ENCODE data around the gene GAB4. TPM values are rescaled to one million over a fixed set of nuclear protein-coding genes. Genes with fewer than 3 reads are reported as not detected.
"Not testable (repeated sequence)": the region's sequence is repeated elsewhere in the genome, so short reads cannot be mapped to it uniquely, and the experiment has no call there.

Gene GAB4
- polyA plus RNA-seq, 3 donors = not detected

DNA sequence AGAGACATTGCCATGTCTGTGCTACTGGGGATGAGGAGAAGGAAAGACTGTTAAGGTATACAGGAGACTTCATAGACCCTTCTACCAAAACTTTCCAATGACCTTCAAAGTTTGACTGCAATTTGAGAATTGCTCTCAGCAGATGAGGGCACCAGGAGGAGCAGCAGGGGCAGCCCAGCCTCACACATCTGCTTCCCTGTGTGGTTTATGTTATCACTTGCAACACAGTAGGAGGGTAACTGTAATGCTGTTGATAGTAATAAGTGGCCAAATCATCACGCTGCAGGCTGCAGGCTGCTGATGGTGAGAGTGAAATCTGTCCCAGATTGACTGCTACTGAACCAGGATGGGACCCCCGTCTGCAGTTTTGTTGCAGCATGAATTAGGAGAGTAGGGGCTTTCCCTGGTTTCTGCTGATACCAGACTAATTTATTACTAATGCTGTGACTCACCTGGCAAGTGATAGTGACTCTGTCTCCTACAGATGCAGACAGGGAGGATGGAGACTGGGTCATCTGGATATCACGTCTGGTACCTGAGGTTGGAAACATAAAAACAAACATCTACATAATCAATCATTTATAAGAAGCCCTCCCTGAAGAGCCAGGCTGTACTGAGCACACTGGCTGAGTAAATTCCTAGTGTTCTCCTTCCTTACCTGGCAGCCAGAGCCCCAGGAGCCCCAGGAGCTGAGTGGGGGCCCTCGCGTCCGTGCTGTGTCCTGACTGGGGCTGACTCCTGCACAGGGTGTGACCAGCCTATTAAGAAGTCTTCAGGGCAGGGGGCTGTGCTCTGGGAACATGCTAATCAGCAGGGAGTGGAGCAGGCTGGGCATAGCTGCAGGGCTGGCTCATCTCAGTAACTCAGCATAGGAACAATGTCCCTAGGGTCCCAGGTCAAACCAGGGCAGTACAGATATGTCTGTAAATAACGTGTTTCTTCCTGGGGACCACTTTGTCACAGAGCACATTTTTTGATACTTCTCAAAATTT is 74.4 kb downstream of the GAB4 start:
- WGBS, 3 donors = 29 to 49% (median 45%) methylated on average over 7 of the region's 7 CpGs
- H3K27ac ChIP-seq (ENCODE audit: low read depth, low read length) = no peak overlapping the region

GRCh38 chr22:16932577-16932976 is 75.4 kb downstream of the GAB4 start:
- no peak overlapping the region for H3K27ac ChIP-seq (ENCODE audit: low read depth, low read length)
- WGBS, 3 donors = 32 to 57% (median 49%) methylated on average over 3 of the region's 3 CpGs

DNA sequence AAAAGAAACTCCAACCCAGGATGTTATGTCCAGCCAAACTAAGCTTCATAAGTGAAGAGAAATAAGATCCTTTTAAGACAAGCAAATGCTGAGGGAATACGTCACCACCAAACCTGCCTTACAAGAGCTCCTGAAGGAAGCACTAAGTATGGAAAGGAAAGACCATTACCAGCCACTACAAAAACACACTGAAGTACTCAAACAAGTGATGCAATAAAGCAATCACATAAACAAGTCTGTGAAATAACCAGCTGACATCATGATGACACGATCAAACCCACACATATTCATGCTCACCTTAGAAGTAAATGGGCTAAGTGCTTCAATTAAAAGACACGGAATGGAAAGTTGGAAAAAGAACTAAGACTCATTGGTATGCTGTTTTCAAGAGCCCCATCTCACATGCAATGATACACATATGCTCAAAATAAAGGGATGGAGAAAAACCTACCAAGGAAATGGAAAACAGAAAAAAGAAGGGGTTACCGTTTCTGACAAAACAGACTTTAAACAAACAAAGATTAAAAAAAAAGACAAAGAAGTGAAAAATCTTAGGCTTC is 82.5 kb downstream of the GAB4 start:
- H3K27ac ChIP-seq (ENCODE audit: low read depth, low read length) = no peak overlapping the region
- WGBS, 3 donors = 63 to 85% (median 78%) methylated on average over 4 of the region's 4 CpGs

GRCh38 chr22:16922706-16923105 is 85.3 kb downstream of the GAB4 start:
- WGBS, 3 donors = 35 to 78% (median 61%) methylated on average over 1 of the region's 1 CpG
- H3K27ac ChIP-seq (ENCODE audit: low read depth, low read length) = no peak overlapping the region

- WGBS, 3 donors = 27 to 47% (median 30%) methylated on average over 2 of the region's 2 CpGs
- no peak overlapping the region for H3K27ac ChIP-seq (ENCODE audit: low read depth, low read length)
These were observed 85.9 kb downstream of the GAB4 start for GRCh38 chr22:16922076-16922475.

GRCh38 chr22:16917144-16918003 is 90.6 kb downstream of the GAB4 start:
- no peak overlapping the region for H3K27ac ChIP-seq (ENCODE audit: low read depth, low read length)
- 24 to 34% (median 26%) methylated on average over 16 of the region's 16 CpGs for WGBS, 3 donors

- H3K27ac ChIP-seq (ENCODE audit: low read depth, low read length) = no peak overlapping the region
- 55 to 63% (median 59%) methylated on average over 2 of the region's 2 CpGs for WGBS, 3 donors
These were observed 92.3 kb downstream of the GAB4 start for GRCh38 chr22:16915701-16916100.

DNA sequence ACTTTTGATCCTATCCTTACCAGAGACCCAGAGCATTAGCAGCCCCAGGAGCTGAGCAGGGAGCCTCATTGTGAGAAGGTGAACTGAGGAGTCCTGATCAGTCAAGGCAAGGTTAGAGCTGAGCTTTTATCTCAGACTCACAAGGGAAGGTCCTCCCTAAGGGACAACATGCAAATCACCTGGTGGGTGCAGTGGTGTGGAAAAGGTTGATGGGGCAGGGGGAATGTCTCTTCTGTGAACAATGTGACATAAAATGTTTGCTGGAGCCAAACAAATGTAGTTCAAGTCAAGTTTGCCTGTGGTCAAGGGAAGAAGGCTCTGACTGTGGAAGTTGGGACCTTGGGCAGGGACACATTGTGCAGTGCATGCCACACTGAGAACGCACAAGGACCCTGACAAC is 93.1 kb downstream of the GAB4 start:
- not testable (repeated sequence) for H3K27ac ChIP-seq (ENCODE audit: low read depth, low read length)
- 27 to 91% (median 80%) methylated on average over 1 of the region's 1 CpG for WGBS, 3 donors

DNA sequence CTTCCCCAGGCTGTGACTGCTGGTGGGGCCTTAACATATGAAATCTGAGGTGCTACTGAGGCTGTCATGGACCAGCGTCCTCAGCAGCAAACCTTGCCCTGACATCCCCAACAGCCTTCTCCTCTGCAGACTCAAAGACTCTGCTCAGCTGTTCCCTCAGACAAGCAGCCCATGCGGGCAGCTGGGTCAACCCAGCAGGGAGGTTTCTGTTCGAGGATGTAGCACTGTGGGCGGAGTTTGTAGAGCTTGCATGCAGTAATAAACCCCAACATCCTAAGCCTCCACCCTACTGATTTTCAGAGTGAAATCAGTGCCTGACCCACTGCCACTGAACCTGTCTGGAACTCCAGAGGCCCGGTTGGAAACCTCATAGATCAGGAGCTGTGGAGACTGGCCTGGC is 94.0 kb downstream of the GAB4 start:
- H3K27ac ChIP-seq (ENCODE audit: low read depth, low read length) = no peak overlapping the region
- WGBS, 3 donors = 28 to 56% (median 46%) methylated on average over 5 of the region's 5 CpGs

DNA sequence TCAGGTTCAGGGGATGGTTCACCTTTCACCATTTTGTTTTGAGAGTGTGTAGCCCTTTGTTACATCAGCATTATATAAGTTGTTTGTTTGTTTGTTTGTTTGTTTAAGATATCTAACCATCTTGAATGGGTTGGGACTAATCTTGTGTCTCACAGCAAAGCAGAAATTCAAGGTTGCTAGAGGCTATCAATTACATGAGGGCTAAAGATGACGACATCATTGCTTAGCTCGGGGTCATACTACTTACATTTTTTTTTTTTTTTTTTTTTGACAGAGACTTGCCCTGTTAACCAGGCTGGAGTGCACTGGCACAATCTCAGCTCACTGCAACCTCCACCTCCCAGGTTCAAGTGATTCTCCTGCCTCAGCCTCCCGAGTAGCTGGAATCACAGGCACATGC is 95.7 kb downstream of the GAB4 start:
- no peak overlapping the region for H3K27ac ChIP-seq (ENCODE audit: low read depth, low read length)
- 39 to 68% (median 63%) methylated on average over 3 of the region's 3 CpGs for WGBS, 3 donors

Other genes with a start within 250 kb of the GAB4 start
- not detected for gene XKR3, start 182.8 kb downstream of the GAB4 start, polyA plus RNA-seq
- 10 to 100 TPM in 2 of 3 donors, 1 to 10 TPM in 1; 5.0 to 19.7 (median 11.0) TPM for gene IL17RA, start 76.8 kb upstream of the GAB4 start, polyA plus RNA-seq
- under 1 TPM; 0.11 to 0.37 (median 0.28) TPM for gene TMEM121B, start 113.1 kb upstream of the GAB4 start, polyA plus RNA-seq
- gene HDHD5, start 151.1 kb upstream of the GAB4 start, polyA plus RNA-seq = 10 to 100 TPM; 24.1 to 39.1 (median 26.3) TPM
- gene ADA2, start 211.2 kb upstream of the GAB4 start, polyA plus RNA-seq = 1 to 10 TPM; 6.2 to 9.2 (median 7.9) TPM